Smooth muscle cell of the coronary artery (primary cell): ENCODE measurements around the gene RBM18. TPM values are rescaled to one million over a fixed set of nuclear protein-coding genes. Genes with fewer than 3 reads are reported as not detected.

ENCODE experiments used
- total RNA-seq: library from RNA; depleted of rRNA; stranded (reverse); fragments of >200 nt; gene quantifications from 2 replicates; pipeline ENCODE4 v1.2.3, GENCODE V29; 2014; ENCODE audit warnings: low replicate concordance

RBM18 gene, protein sequence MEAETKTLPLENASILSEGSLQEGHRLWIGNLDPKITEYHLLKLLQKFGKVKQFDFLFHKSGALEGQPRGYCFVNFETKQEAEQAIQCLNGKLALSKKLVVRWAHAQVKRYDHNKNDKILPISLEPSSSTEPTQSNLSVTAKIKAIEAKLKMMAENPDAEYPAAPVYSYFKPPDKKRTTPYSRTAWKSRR
- 6.8 and 9.1 TPM in 2 replicates for total RNA-seq

GRCh38 chr9:122264360-122265148, at the start of gene RBM18, which contains the start of gene MRRF:
Gene RBM18, minus strand, starts transcription at chr9:122264840. Its CDS starts 3,348 bp downstream, at chr9:122261492.
Gene MRRF, plus strand, starts transcription at chr9:122264882. Its CDS starts 6,010 bp downstream, at chr9:122270892.

GRCh38 chr9:122228568-122229484, 35.8 kb downstream of the RBM18 start, which contains the start of gene LHX6:
Gene LHX6, minus strand, starts transcription at chr9:122228957. Its CDS starts 217 bp downstream, at chr9:122228740.

Other genes starting within 250 kb of the RBM18 start
- gene TTLL11, start 171.5 kb downstream of the RBM18 start, total RNA-seq = 2.9 and 3.1 TPM in 2 replicates
- gene NDUFA8, start 105.1 kb downstream of the RBM18 start, total RNA-seq = 27.5 and 45.0 TPM in 2 replicates
- gene MORN5, start 104.9 kb downstream of the RBM18 start, total RNA-seq = 0.15 TPM in 1 of 2 replicates, not detected in the other
- 0.12 TPM in 1 of 2 replicates, not detected in the other for gene LHX6, start 35.9 kb downstream of the RBM18 start, total RNA-seq
- gene MRRF, start within 50 bp of the RBM18 start, total RNA-seq = 17.2 and 29.2 TPM in 2 replicates
- 27.1 and 116 TPM in 2 replicates for gene PTGS1, start 106.2 kb upstream of the RBM18 start, total RNA-seq
- not detected in 2 replicates for gene OR1J1, start 213.1 kb upstream of the RBM18 start, total RNA-seq
- gene OR1J2, start 246.0 kb upstream of the RBM18 start, total RNA-seq = 0.30 and 1.2 TPM in 2 replicates